ENCODE results near the gene HOXB7.

HOXB7 gene

DNA sequence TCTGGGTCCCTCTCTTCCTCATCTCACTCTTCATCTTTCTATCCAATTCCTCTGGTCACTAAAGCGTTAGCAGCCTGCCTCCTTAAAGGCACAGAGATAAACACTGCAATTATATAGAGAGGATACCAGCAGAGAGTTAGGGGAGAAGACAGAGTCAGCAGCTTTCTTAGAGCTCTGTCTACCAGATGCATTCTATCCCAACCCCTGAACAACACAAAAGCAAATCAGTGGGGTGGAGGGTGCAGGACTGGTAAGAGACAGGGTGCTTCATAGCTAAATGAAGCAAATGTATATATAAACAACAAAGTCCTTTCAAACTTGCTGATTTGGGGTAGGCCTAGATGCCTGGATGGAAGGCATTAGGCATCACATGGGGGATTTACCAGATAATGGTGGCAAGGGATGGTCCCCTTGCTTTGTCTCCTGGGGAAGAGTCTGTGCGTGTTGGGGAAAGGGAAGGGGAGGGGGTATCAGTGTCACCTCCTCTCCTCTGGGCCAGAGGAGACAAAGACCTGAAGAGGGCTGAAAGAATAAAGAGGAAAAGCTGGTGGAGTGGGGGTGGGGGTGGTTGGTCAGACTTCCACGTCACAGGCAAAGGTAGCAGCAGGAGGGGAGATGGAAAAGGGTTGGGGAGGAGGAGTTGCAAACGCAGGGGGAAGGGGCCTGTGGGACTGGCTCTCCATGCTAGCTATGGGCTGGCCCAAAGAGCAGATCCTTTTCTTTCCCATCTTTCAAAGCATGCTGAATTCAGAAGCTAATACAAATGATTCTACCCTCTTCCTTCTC lies 44.7 kb downstream of the HOXB7 start:
- no peak for DNase-seq (ENCODE audit: low spot score)

- DNase-seq (ENCODE audit: low spot score) = no peak
These were observed 45.7 kb downstream of the HOXB7 start for GRCh38 chr17:48565022-48565554.

DNA sequence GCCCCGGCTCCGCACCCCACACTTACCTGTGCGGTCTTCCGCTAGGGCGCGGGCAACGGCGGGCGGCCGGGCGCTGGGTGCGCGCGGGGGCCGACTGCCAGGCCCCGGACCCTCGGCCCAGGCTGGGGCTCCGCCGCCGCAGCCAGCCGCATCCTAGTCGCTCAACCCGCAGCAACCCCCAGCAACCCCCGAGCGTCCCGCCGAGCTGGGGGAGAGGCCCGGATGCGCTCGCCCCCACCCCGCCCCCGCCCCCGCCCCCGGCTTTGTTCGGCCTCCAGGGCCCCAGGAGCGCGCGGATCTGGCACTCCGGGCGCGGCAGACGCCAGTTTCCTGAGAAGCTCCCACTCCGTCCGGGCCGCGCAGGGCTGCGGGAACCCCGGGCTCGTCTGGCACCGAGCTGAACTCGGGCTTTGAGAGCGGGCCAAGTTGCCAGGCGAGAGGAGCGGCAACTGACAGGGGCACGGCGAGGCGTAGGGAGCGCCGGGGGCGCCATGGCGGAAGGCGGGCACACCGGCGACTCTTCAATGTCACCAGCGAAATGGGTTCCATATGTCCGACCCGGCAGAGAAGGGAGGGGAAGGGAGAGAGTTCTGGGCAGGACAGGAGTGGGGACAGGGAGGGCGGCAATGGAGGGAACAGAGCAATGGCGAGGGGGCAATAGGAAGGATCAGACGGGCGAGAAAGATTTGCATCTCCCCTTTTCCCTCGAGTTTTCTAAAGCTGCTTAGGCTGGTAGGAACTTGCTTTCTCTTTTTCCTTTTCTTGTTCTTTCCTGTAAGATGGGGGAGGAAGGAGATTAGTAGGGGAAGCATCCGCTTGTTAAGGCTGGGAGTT lies 46.4 kb downstream of the HOXB7 start:
- no peak for DNase-seq (ENCODE audit: low spot score)

DNA sequence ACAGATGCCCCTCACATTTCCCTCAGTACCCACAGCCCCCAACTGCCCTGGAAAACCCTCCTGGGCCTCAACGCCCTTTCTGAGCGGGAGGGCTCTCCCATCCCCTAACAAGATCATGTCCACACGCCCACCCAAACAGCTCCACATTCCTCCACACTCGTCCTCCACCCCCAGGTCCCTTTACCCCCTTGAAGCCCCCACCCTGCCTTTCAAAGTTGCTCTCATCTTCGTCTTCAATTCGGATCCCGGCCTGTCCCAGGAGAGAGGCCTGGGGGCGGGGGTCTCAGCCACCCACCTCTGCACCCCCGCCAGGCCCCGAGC lies 47.0 kb downstream of the HOXB7 start:
- DNase-seq (ENCODE audit: low spot score) = no peak

GRCh38 chr17:48563385-48563838 lies 47.4 kb downstream of the HOXB7 start:
- DNase-seq (ENCODE audit: low spot score) = no peak

GRCh38 chr17:48562934-48563333 lies 47.9 kb downstream of the HOXB7 start:
- no peak for DNase-seq (ENCODE audit: low spot score)

DNA sequence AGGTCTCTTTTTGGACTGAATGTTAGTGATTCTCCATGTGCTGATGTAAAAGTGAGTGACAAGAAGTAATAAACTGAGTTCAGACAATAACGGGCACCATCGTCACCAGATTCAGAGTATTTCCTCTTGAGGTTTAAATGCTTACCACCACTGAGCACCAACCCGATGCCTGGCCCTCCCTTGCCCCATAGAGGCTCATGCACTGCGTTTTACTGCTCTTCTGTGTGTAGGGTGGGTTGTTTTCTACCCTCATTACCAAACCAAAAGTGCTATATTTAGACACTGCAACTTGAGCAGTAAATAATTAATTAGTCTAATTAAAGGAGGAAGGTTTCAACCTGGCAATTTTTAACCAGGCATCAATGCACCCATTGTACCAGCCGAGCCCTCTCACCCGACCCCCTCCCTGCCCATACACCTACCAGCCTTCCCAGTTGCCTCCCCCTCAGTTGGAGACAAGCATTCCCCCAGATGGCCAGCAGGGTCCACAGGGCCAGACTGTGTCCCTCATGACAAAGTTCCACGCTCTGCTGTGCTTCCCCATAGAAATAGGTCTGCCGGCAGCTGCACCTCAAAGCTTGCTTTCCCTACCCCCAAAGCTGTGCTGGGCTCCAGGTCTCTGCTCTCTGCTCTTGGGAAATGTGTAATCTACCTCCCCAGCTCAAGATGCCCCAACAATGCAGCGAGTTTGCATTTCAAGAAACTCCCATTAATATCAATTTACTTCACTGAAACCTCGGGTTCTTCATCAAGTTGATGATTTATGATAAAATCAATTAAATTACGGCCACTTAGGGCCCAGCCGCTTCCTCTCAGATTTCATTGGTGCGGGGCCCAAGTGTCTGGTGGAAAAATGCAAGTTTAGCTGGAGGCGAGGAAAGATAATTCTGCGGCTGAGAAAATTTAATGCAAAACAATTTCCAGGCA lies 48.7 kb downstream of the HOXB7 start:
- DNase-seq (ENCODE audit: low spot score) = peak; percentile 39

GRCh38 chr17:48559840-48560817 lies 50.7 kb downstream of the HOXB7 start:
- DNase-seq (ENCODE audit: low spot score) = no peak

- no peak for DNase-seq (ENCODE audit: low spot score)
These were observed 51.5 kb downstream of the HOXB7 start for GRCh38 chr17:48559122-48559839.

- no peak for DNase-seq (ENCODE audit: low spot score)
These were observed 52.0 kb downstream of the HOXB7 start for GRCh38 chr17:48558831-48559121.

DNA sequence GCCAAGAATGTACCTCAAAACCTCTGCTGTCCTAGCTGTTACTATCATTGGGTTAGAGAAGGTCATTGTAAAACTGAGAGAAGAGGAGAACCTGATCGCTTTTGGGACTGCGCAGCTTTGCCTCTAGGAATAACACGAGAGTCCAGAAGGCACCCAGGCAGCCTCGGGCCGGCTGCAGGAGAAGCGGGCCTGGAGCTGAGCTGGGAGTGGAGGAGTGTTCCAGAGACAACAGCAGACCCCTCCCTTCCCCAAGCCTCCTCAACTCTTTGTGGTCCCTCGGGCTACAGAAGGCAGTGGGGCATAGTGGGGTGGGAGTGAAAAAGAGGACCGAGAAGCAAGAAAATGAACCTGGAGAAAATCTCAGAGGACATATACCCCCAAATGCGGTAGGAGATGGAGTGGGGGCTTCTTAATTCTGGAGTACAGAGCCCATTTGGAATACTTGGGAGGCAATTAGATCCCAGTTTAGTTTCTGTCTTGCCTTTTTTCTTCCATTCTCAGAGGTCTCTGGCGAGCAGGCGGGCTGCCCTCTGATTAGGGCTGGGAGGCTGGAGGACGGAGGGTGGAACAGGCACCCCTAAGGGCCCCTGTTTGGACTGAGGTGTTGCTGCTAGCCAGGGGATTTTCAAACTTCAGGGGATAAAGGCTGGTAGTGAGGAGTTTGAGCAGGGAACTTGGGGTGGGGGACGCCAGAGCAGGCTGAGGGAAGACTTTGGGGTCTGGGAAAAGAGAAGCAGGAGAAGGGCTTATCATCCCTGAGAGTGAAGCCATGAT lies 52.6 kb downstream of the HOXB7 start:
- DNase-seq (ENCODE audit: low spot score) = no peak
